ENCODE measurements around the gene GFOD2. TPM values are rescaled to one million over a fixed set of nuclear protein-coding genes. Genes with fewer than 3 reads are reported as not detected.

The GFOD2 gene
- total RNA-seq, 6 experiments from 2014 or later = 14.4 to 19.4 (median 16.9) TPM

DNA sequence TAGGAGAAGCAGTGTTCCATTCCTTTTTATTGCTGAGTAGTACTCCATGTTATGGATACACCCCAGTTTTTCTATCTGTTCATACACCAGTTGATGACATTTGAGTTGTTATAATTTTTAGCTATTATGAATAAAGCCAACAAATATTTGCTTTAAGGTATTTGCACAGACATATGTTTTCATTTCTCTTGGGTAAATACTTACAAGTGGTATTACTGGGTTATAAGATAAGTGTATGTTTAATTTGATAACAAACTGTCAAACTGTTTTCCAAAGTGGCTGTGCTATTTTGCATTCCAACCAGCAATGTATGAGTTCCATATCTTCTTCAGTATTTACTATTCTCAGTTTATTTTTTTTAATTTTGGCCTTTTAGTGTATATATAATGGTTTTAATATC is 27.7 kb upstream of the GFOD2 start:
- Mint-ChIP-seq H3K4me1 (ENCODE audit: low read depth) (no peaks in the 10 kb centered on the region), H3K4me3 (no peak overlapping the region)

DNA sequence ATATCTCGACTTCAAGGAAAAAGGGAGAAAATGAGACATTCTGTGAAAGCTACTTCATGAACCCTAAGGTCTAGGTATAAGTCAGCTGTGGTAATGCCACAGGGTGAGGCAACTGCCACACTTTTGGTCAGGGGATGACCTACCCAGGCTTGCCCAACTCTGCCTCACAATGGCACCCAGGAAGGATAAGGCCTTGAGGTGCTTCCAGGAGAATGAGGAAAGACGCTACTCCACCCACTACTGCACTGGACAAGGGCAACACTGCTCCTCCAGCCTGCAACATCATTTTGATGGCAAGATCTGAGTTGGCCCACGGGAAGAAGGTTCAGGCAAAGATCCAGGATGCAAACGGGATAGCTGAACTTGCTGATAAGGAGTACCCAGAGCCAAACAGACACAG is 22.0 kb upstream of the GFOD2 start:
- H3K4me3 Mint-ChIP-seq = no peak overlapping the region
- no peaks in the 10 kb centered on the region for H3K9me3 Mint-ChIP-seq
- H3K27me3 Mint-ChIP-seq (ENCODE audit: insufficient read depth) = no peaks in the 10 kb centered on the region; the same call in 1 of the 2 replicates
- no peaks in the 10 kb centered on the region for H3K4me1 Mint-ChIP-seq (ENCODE audit: low read depth)
- TF ChIP-seq, protein P1, sequence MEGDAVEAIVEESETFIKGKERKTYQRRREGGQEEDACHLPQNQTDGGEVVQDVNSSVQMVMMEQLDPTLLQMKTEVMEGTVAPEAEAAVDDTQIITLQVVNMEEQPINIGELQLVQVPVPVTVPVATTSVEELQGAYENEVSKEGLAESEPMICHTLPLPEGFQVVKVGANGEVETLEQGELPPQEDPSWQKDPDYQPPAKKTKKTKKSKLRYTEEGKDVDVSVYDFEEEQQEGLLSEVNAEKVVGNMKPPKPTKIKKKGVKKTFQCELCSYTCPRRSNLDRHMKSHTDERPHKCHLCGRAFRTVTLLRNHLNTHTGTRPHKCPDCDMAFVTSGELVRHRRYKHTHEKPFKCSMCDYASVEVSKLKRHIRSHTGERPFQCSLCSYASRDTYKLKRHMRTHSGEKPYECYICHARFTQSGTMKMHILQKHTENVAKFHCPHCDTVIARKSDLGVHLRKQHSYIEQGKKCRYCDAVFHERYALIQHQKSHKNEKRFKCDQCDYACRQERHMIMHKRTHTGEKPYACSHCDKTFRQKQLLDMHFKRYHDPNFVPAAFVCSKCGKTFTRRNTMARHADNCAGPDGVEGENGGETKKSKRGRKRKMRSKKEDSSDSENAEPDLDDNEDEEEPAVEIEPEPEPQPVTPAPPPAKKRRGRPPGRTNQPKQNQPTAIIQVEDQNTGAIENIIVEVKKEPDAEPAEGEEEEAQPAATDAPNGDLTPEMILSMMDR (IDR thresholded peaks at IDR 0.05) = no peak
- H3K36me3 Mint-ChIP-seq (ENCODE audit: low read depth) = peaks cover 20% of the 10 kb centered on the region
- DNase-seq = no peak
- H3K27ac Mint-ChIP-seq = no peak overlapping the region

More for the DNA sequence above, 27.7 kb upstream of the GFOD2 start:
- DNase-seq = no peak
- TF ChIP-seq, protein P1 (IDR thresholded peaks at IDR 0.05) = no peak
- Mint-ChIP-seq H3K36me3 (ENCODE audit: low read depth) (peaks cover 9% of the 10 kb centered on the region; the same call in 1 of the 2 replicates), H3K9me3 (no peaks in the 10 kb centered on the region), H3K27me3 (ENCODE audit: insufficient read depth) (peaks cover 2% of the 10 kb centered on the region; the same call in 1 of the 2 replicates), H3K27ac (no peak overlapping the region)

DNA sequence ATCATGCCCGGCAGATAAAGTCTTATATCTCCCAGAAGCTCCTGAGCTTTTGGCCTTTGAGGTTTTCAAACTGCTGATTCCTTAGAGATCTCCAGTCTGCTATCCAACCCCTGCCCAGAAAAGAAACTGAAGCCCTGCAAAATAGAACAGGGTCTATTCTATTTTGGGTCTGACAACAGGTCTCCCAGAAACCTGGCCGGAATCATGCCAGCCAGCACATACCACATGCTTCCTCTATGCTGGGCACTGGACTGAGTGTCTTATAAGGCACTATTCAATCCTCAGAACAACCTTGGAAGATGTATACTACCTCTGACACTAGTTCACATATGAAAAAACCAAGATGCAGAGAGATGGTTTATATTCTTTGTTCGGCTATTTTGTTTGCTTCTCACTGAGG is 21.3 kb upstream of the GFOD2 start:
- no peak for DNase-seq
- no peaks in the 10 kb centered on the region for H3K9me3 Mint-ChIP-seq
- TF ChIP-seq, protein P1 (IDR thresholded peaks at IDR 0.05) = no peak
- H3K4me1 Mint-ChIP-seq (ENCODE audit: low read depth) = no peaks in the 10 kb centered on the region
- H3K27ac Mint-ChIP-seq = no peak overlapping the region
- no peaks in the 10 kb centered on the region; the same call in 1 of the 2 replicates for H3K27me3 Mint-ChIP-seq (ENCODE audit: insufficient read depth)
- H3K4me3 Mint-ChIP-seq = no peak overlapping the region
- H3K36me3 Mint-ChIP-seq (ENCODE audit: low read depth) = peaks cover 20% of the 10 kb centered on the region

- no peak overlapping the region for H3K4me3 Mint-ChIP-seq
- DNase-seq = no peak
- H3K9me3 Mint-ChIP-seq = no peaks in the 10 kb centered on the region
- no peaks in the 10 kb centered on the region for H3K4me1 Mint-ChIP-seq (ENCODE audit: low read depth)
- no peaks in the 10 kb centered on the region; the same call in 1 of the 2 replicates for H3K27me3 Mint-ChIP-seq (ENCODE audit: insufficient read depth)
- TF ChIP-seq, protein P1 (IDR thresholded peaks at IDR 0.05) = no peak
- peaks cover 11% of the 10 kb centered on the region for H3K36me3 Mint-ChIP-seq (ENCODE audit: low read depth)
- no peak overlapping the region for H3K27ac Mint-ChIP-seq
Measured at GRCh38 chr16:67736858-67737257, 17.7 kb upstream of the GFOD2 start.

- Mint-ChIP-seq H3K9me3 (no peaks in the 10 kb centered on the region), H3K4me1 (ENCODE audit: low read depth) (no peaks in the 10 kb centered on the region), H3K27me3 (ENCODE audit: insufficient read depth) (no peaks in the 10 kb centered on the region), H3K36me3 (ENCODE audit: low read depth) (peaks cover 4% of the 10 kb centered on the region; the same call in 1 of the 2 replicates), H3K27ac (no peak overlapping the region), H3K4me3 (no peak overlapping the region)
- DNase-seq = no peak
- TF ChIP-seq, protein P1 (IDR thresholded peaks at IDR 0.05) = no peak
Measured at GRCh38 chr16:67734731-67735201, 15.7 kb upstream of the GFOD2 start.

All from HFFc6 (cell line).